Sciatic nerve (tissue), 2 donors: ENCODE results near the gene KCNA5. TPM values are rescaled to one million over a fixed set of nuclear protein-coding genes. Genes with fewer than 3 reads are reported as not detected.

ENCODE experiments used
- ATAC-seq: fragments of 200-7000 bp; cut with Tn5 transposase; one replicate; pipeline ENCODE4 v1.9.1; 2020; ENCODE audit warnings: mild to moderate bottlenecking, moderate library complexity
- DNase-seq: peaks from one replicate; pipeline ENCODE4 v3.0.0-alpha.2; 2020; ENCODE audit warnings: low spot score
- intact Hi-C: fragments of 100-400 bp; cut with DNase I; formaldehyde crosslinking; loops from one replicate; pipeline ENCODE4 v1.14.2; 2022
- total RNA-seq: library from RNA; stranded (reverse); fragmentation: NEBNext Ultra II Directional; extraction: Animal tissue kit (Norgen Biotek cat#: 25700); gene quantifications from one replicate; pipeline ENCODE4 v1.2.1, GENCODE V29; 2021
- donor health status: DM: no; HTN: no; CAD: no.
- donor health status: DM: no; HTN: no; CAD: no.

KCNA5 gene
- 0.45 TPM for total RNA-seq

DNA sequence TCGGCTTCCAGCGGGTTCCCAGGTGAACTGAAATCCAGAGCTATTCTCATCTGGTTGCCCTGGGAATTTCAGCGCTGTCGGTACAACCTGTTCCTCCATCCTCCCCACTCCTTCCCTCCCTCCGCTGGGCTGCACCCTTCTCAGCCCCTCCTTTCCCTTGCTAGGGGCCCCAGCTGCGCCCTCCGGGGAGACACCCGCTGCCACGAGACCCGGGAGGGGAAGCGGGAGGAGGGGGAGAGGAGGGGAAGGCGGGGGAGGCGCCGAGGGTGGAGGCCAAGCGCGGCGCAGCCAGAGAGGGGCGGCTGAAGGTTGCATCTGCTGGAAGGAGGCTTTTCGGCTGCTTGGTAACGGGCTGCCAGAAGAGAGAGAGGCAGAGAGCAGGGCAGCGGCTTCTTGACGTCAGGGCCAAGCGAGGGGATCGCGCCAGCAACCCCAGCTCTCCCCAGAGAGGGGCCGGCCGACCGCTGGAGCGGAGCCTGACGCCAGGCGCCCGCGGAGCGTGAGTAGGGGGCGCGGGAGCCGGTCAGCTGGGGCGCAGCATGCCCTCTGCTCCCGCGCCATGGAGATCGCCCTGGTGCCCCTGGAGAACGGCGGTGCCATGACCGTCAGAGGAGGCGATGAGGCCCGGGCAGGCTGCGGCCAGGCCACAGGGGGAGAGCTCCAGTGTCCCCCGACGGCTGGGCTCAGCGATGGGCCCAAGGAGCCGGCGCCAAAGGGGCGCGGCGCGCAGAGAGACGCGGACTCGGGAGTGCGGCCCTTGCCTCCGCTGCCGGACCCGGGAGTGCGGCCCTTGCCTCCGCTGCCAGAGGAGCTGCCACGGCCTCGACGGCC is at the start of gene KCNA5:
Gene KCNA5, plus strand, starts transcription at position 291 of the 831 bp plus-strand sequence. Its CDS starts 269 bp downstream, at position 560.
- peak; percentile 43 for ATAC-seq
- no peak for DNase-seq
- intact Hi-C loops, result no loop called here

DNA sequence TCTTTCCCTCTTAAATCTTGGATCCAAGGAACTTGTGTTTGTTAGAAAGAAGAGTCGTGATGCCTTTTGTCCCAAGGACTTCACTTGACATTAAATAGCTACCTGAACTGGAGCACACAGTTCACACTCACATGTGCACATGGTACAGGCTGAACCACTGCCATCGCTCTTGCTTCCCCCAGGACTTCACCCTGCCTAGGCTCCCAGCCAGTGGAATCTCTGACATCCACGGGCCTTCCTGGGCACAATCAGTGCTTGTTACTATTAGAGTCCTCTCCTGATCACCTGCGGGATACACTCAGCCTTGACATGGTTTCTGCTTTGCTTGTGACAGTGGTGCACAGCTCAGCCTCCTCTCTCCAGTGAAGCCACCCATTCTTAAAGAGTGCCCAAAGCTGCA is 49.1 kb upstream of the KCNA5 start:
- ATAC-seq, result no peak
- intact Hi-C loops, result no loop called here

DNA sequence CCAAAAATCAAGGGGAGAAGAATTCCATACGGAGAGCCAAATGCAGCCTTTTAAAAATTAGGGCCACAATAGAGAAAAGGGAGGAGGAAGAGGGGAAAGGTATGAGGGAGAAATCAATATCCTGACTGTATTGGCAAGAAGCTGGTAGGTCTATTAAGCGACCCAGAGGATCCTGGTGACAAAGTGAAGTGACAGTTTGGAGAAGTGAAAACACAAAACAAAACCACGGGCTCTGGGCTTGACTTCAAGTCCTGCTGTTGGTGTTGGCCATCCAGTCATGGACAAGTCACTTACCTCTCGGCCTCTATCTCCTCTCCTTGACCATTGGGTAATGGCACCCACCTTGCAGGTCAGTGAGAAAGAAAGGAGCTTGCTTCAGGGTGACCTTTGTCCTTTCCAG is 47.0 kb upstream of the KCNA5 start:
- no peak for DNase-seq
- intact Hi-C loops, result no loop called here
- no peak for ATAC-seq

More for the DNA sequence above, 49.1 kb upstream of the KCNA5 start:
- no peak for DNase-seq

DNA sequence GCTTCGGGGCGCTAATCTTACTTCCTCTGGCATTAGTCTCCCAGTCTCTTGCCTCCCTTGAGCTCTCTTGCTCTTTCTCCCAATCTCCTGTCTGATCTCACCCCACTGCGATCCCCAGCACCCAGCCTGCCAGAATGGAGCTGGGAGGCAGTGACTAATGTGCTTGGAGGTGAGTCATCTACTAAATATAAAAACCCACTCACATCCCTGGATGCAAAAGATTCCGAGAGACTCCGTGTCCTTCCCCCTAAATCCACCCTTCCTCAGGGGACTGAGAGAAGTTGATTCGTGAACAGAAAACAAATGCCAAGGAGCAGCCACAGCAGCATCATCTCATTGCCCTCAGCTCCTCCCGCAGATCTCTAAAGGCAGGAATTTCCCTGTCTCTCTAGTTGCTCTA is 45.7 kb upstream of the KCNA5 start:
- intact Hi-C loops, result no loop called here
- ATAC-seq, result peak; percentile 67
- no peak for DNase-seq

DNA sequence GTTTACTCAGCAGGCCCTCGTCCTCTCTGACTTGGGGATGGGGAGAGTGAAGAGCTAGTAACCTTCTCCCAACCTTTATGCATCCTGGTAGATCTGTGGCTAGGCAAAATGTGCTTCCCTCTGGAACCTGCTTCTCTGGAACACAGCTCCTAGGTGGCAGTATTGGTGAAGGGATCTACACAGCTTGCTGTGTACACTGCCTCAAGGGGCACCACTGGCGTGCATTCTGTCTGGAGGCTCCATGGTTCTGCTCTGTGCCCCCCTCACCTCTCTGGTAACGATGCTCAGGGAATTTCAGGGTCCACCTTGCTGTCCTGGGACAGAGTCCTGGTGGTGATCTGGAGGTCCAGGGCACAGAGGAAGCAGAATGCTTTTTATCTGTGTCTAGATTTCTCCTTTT is 43.5 kb upstream of the KCNA5 start:
- no peak for DNase-seq
- ATAC-seq, result no peak
- intact Hi-C loops, result loop anchor here (5.0 kb wide), 1 partner anchor 143 kb away; no protein-coding TSS in a partner anchor

DNA sequence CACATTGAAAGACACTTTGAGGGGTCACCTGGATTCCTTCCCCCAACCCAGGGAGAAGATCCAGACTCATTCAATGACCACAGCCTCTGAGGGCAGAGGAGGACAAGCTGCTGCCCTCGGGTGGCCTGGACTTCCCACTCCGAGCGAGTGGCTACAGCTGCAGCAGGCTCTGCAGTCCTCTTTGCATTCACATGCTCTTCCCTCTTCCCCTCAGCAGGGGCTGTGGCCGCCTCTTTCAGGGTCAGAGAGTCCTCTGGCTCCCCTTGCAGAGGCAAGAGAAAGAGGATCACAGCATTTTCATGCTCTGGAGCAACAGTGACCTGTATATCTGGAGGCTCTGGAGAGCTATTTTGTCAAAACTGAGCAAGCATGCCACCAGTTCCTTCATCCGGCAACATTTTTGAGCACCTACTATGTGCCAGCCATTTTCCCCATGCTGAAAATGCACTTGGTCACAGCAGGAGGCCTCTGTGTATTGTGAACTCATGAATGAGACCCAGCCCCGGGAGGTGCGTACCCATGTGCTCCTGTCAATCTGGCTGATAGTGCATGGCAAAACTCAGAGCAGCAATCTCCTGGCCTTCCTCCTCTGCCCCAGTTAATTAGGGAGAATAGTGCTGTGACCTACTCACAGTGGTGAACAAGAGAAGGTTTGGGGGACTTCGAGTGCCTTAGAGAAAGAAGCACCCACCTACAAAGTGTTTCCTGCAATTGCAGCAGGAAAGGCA is 42.9 kb upstream of the KCNA5 start:
- no peak for DNase-seq
- no peak for ATAC-seq
- intact Hi-C loops, result loop anchor here (5.0 kb wide), 1 partner anchor 144 kb away; no protein-coding TSS in a partner anchor

DNA sequence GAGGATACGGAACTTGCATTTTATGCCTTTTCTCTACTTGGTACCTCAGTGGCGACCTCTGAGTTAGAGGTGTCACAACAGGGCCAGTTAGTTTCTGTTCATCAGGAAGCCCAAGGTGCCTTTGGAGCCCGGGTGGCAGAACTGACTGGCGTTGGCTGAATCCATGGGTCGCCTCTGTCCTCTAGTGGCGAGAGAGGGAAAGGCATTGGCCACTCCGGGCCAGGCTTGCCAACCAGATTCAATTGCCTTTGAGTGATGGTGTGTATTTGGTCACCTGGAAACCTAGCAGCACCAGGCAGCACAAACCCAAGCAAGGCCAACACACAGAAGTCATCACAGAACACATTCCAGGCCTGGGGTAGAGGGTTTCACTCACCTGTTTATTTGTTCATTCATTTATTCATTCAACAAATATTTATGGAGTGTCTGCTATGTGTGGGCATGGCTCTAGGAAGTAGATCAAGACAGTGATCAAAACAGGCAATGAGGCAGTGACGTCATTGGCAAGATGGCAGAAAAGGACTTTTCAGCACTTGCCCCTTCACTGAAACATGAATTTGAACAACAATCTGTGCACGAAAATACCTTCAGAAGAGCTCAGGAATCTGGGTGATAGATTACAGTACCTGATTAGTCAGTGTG is 40.5 kb upstream of the KCNA5 start:
- DNase-seq (peak; percentile 70), ATAC-seq (peak; percentile 79)
- intact Hi-C loops, result loop anchor here (5.0 kb wide), 1 partner anchor 146 kb away; no protein-coding TSS in a partner anchor

DNA sequence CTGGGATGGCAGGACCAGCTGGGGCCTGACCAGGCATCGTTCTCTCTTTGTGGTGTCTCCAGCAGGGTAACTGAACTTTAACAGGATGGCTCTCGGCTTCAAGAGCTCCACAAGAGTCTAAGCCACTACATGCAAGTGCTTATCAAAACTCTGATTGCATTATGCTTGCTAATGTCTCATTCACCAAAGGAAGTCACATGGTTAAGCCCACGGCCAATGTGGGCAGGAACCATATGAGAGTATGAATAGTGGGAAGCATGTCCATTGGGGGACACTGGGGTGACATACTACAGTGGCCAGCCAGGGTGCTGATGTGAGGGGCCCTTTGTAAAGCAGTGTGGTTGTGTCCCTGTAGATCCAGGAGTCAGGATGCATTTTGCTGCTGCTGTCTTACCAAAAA is 35.0 kb upstream of the KCNA5 start:
- DNase-seq, result no peak
- no peak for ATAC-seq
- intact Hi-C loops, result no loop called here

DNA sequence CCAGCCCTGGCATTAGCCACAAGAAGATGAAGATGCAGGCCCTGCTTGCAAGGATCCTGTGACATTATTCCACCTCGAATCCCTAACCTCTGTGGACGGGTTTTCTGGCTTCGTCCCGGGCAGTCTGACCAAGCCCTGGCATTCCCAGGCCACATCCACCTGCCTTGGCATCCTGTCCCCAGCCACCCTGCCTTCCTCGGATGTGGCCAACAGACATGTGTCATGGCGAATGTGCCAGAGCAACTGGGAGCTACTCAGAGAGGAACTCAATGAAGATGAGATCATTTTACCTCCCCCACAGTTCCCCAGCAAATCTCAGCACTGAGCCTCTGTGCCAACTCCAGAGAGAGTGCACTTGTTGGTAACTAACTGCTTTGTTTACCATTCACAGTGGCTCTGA is 33.5 kb upstream of the KCNA5 start:
- DNase-seq (no peak), ATAC-seq (no peak)
- intact Hi-C loops, result no loop called here

DNA sequence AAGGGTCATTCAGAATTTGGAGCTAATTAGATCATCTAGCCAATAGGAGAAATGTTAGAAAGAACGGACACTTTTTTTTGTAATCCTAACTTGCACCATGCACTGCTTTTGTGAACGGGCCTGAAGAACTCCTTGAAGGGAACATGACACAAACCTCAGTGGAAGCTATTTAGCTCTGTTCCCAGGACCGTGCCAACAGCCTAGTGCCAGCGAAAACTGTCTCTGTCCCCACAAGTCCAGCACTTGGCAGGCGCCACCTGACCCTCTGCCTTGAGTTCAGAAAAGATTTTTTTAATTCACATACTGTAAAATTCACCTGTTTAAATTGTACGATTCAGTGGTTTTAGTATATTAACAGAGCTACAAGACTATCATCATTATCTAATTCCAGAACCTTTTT is 31.3 kb upstream of the KCNA5 start:
- DNase-seq (no peak), ATAC-seq (no peak)

DNA sequence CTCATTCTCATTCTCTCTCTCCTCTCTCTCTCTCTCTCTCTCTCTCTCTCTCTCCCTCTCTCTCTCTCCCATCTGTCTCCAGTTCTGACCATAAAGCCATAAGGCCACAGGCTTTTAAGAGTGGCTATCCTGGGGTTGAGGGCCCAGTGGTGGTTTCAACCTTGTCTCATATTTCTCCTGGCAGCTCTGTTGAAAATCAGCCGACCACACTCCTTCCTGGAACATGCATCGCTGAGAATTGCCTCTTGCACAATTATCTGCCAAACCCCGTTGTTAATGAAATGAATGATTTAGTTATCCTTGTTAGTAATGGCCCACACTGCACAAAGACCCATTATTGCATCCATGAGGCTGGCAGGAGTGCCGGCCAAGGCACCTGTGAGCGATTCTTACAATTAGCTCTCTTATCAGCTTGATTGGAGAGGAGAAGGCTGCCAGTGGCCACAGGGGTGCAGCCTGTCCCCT is 30.4 kb upstream of the KCNA5 start:
- DNase-seq (no peak), ATAC-seq (peak; percentile 93)
- intact Hi-C loops, result no loop called here

More for the DNA sequence above, 31.3 kb upstream of the KCNA5 start:
- intact Hi-C loops, result no loop called here

DNA sequence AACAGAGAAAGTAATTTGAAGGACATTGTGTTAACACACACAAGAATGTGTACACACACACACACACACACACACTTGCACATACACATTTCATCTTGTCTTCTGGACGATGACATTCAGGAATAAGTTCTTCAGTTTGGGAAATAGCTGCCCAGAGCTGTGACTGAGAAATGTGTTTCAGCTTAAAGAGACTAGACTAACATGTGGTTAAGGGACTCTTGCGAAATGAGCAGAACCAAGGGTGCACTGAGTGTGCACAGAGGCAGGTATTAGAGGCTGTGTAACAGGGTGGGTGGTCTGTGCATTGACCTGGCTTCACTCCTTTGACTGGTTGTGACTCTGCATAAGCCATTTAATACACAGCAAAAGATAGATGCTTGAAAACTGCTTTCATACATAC is 29.4 kb upstream of the KCNA5 start:
- no peak for DNase-seq
- peak; percentile 69 for ATAC-seq
- intact Hi-C loops, result no loop called here

DNA sequence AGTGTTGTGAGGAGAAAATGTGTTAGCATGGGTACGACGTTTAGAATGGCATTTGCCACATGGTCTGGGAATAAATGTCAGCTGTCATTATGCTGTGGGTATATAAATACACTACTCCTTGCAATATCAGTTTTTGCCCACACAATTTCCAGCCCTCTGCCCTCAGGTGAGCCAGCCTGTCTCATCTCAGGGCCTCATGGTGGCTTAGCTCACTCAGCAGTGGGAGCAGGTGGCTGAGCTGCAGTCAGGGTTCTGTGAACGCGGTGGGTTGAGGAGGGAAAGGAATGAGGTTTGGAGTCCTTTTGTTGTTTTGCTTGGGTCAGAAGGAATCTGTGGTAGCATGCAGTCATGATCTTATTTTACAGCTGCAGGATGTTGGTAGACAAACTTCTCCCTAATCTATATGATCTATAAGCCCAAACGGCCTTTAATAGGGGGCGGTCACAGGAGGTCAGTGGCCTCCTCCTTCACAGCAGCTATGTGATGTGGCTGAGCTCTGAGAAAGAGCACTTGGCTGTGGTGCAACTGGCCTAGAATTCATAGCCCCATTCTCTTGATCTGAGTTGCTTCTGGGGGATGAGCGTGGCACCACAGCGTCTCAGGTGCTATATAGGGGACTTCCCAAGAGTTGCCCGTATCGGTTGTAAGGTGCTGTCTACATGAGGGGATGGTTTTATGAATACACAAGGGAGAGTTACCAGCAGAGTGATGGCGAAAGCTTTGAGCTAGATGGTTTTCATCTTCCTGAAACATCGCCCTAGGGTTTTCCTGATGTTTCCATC is 27.8 kb upstream of the KCNA5 start:
- DNase-seq (no peak), ATAC-seq (no peak)
- intact Hi-C loops, result loop anchor here (5.0 kb wide), 1 partner anchor 1096 kb away; no protein-coding TSS in a partner anchor

DNA sequence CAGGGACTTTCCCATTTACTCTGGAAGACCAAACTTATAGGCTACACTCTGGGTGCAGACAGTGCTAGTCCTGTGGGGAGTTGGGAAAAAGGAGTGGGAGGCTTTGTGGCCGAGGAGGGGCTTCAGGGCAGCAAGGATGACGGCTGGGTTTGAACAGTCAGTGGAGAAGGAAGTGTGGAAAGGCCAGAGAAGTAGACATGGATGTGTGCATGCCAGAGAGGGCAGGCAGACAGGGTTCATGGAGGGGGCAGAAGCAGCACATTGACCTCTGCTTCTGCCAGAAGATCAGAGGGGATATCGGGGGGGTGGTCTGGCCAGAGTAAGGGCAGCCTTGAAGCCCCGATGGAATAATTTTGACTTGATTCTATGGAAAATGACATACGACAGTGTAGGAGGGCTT is 27.2 kb upstream of the KCNA5 start:
- DNase-seq (no peak), ATAC-seq (no peak)
- intact Hi-C loops, result loop anchor here (5.0 kb wide), 1 partner anchor 1096 kb away; no protein-coding TSS in a partner anchor

DNA sequence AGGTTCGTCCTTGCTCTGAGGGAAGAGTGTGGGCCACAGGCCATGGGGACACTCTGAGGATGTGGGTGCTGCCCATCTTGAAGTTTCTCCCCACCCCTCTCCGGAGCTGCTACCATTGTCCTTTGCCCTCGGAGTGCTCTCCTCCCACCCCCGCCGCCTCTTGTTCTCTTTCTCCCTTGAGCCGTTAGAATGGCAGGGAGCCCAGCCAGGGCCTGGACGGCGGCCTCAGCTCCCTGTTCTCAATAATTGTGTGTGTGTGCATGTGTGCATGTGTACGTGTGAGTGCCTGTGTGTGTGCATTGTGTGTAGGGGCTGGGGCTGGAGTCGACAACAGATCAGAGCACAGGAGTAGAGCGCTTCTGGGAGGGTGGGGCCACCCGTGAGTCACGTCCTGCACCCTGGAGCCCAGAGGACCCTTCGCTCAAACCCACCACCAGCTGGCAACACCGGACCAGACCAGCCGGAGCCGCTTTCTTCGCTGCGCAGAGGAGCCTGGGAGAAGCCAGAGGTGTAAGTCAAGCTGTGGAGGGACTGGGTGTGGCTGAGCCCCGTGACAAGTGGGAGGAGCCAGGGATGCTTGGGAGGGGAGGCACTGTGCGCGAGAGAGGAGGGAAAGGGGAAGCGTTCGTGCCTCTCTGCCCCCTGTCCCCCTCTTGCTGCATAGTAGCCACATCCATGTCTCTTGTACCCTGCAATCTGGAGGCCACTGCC is 25.9 kb upstream of the KCNA5 start:
- ATAC-seq (peak; percentile 9), DNase-seq (no peak)
- intact Hi-C loops, result loop anchor here (5.0 kb wide), 1 partner anchor 1095 kb away; no protein-coding TSS in a partner anchor

DNA sequence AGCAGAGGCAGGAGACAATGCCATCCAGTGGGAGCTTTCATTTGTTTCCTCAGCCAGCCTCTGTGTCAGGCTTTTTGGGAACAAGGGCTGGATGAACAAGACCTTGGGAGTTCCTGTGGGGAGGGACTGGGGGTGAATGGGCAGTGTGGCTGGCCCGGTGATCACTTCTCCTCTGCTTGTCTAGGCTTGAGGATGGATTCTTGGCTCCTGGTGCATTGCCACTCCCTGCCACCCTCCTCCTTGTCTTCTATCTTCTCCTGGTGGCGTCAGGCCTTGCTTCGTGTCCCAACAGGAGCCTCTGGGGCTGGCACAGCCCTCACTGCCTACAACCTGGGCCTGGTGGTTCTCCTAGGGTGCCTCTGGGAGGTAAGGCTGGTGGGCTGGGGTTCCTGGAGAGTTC is 25.0 kb upstream of the KCNA5 start:
- intact Hi-C loops, result loop anchor here (5.0 kb wide), 1 partner anchor 1094 kb away; no protein-coding TSS in a partner anchor
- DNase-seq, result no peak
- ATAC-seq, result no peak

DNA sequence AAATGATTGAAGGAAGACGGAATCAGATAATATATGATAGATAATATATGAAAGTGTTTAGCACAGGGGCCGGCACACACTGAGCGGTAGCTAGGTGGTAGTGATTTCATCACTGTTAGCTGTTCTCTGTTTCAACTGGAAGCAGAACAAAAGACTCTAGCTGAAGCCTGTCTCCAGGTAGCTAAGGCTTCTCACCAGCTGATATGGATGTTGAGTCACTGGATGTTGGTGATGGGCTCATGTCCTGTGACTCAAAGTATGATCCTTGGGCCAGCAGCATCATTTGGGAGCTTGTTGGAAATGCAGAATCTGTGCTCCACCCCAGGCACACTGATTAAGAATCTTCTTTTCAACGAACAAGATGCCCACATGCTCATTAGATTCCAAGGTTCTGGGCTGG is 21.7 kb upstream of the KCNA5 start:
- intact Hi-C loops, result no loop called here
- DNase-seq (no peak), ATAC-seq (no peak)

DNA sequence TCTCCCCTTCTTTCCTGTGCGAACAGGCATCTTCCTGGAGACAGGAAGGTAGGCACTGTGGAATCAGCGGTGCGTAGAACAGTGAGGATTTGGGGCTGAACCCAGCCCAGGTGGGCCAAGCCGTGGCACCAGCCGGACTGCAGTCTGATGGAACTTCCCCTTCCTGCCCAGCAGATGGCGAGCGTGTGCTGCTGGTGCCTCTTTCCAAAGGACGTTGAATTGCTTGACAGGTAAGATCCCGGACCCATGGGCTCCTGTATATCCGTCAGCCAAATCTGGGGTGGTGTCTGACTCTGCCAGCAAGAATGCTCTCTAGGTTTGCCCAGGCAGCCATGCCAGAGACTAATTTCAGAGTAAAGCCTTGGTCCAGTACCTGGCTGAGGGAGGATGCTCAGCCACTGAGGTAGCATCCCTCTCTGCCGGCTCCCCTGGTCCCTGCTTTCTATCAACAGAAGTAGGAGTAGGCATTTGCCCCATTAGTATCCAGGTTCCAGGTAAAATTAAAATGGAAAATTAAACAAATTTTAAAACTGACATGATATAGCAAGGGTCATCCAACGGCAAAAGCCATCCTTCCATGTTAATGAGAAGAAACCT is 21.1 kb upstream of the KCNA5 start:
- intact Hi-C loops, result no loop called here
- DNase-seq (no peak), ATAC-seq (no peak)
